Small intestine (tissue), 7 donors: ENCODE data around the gene RPP14. TPM values are rescaled to one million over a fixed set of nuclear protein-coding genes. Genes with fewer than 3 reads are reported as not detected.
"Not testable (repeated sequence)": the region's sequence is repeated elsewhere in the genome, so short reads cannot be mapped to it uniquely, and the experiment has no call there.

Experiments used
- DNase-seq, 2 donors: peaks; one replicate each; pipeline versions ENCODE4 v3.0.0 to v3.0.0-alpha.2; 2013
- FAIRE-seq: peaks from 2 replicates; lab custom pipeline; 2012; peaks lifted over from hg19 to GRCh38; lab: Jason Lieb, UNC
- H3K27ac ChIP-seq, 3 donors: one replicate each; pipeline ENCODE4 v1.5.1; 2013; ENCODE audit warnings: low read length in 2 of 3, mild to moderate bottlenecking in 2 of 3, control low read depth in 1 of 3, inconsistent platforms in 1 of 3, low read depth in 1 of 3, moderate library complexity in 1 of 3
- H3K27me3 ChIP-seq, 3 donors: one replicate each; pipeline ENCODE4 v1.6.1; 2013; ENCODE audit warnings: low read length in 3 of 3, inconsistent platforms in 1 of 3; ENCODE audit not compliant: control insufficient read depth in 3 of 3, insufficient read depth in 3 of 3
- H3K36me3 ChIP-seq, 3 donors: one replicate each; pipeline ENCODE4 v1.6.1; 2013; ENCODE audit warnings: low read length in 3 of 3, inconsistent platforms in 1 of 3, low read depth in 1 of 3, mild to moderate bottlenecking in 1 of 3, moderate library complexity in 1 of 3; ENCODE audit not compliant: control insufficient read depth in 3 of 3, insufficient read depth in 2 of 3
- H3K4me1 ChIP-seq, 3 donors: one replicate each; pipeline ENCODE4 v1.6.1; 2013; ENCODE audit warnings: low read length in 2 of 3, inconsistent platforms in 1 of 3, low read depth in 1 of 3, mild to moderate bottlenecking in 1 of 3, moderate library complexity in 1 of 3; ENCODE audit not compliant: control insufficient read depth in 3 of 3, insufficient read depth in 2 of 3
- H3K4me3 ChIP-seq, 3 donors: one replicate each; pipeline ENCODE4 v1.5.1; 2013; ENCODE audit warnings: low read length in 3 of 3, control low read depth in 1 of 3, inconsistent platforms in 1 of 3, low read depth in 1 of 3, mild to moderate bottlenecking in 1 of 3, moderate library complexity in 1 of 3
- H3K9me3 ChIP-seq, 2 donors: one replicate each; pipeline ENCODE4 v1.6.1; 2013; ENCODE audit warnings: low read depth in 1 of 2, low read length in 1 of 2; ENCODE audit not compliant: control insufficient read depth in 2 of 2, insufficient read depth in 1 of 2
- WGBS, 3 donors: extraction: QIAGEN DNeasy Blood & Tissue Kit; methylation state at CpG; one replicate each; pipeline ENCODE4 v1.1.7; 2013; 5-methylcytosine and 5-hydroxymethylcytosine counted together
- polyA plus RNA-seq, 4 donors: library from polyadenylated mRNA; stranded (reverse) in 3 of 4; unstranded in 1 of 4; fragments of 200-250 nt in 3 of 4; fragments of 120-200 nt in 1 of 4; gene quantifications; one replicate each; pipeline versions ENCODE4 v1.2.1 to v1.2.3, GENCODE V29; 2013
- donor health status: healthy with polysubstance abuse.
- donor health status: control.
- donor health status: control.
- donor health status: Bipolar disorder and iron deficiency.
- donor health status: healthy.

Gene RPP14
- polyA plus RNA-seq, 4 donors, result 11.7 to 21.6 (median 19.3) TPM

DNA sequence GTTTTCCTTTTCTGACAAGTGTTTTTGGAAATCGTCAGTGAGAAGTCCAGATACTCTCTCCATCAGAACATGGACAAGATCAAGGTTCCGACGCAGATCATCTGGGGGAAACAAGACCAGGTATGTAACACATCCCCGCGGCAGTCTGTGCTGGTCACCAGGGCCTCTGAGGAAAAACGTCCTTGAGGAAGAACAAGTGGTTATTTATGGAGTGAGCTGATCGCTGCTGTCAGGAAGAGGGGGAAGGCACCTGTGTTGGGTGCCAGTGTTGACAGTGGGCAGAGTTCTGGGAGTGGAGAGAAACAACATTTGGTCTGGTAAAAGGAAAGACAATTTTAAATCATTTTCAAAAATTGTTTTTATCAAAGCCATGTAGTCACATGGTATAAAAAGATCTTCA is 20.7 kb upstream of the RPP14 start:
- no peaks in the 10 kb centered on the region for H3K9me3 ChIP-seq
- WGBS, 3 donors, result 86 to 93% (median 91%) methylated on average over 7 of the region's 7 CpGs
- DNase-seq (no peak), FAIRE-seq (no peak)
- H3K4me3 ChIP-seq, result no peak overlapping the region
- peaks cover 0 to 39% (median 17%) of the 10 kb centered on the region in 3 donors for H3K36me3 ChIP-seq
- no peak overlapping the region for H3K27ac ChIP-seq
- H3K27me3 ChIP-seq, result no peaks in the 10 kb centered on the region
- no peaks in the 10 kb centered on the region for H3K4me1 ChIP-seq

DNA sequence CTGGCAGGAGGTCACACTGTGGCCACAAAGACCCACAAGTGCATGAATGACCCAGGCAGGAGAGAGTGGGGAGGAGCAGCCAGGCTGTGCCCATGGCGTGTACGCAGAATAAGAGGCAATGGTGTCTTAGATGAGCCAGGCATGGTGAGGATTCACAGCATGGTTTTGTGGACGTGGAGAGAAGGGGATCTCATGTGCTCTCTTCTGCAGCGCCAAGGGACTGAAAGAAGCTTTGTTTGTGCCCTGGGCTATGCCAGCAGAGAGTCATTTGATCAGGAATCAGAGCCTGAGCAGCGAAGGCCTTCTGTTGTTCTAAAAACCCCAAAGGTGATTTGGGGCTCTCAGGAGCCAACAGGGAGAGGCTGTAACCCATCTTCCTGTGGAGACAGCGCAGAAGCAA is 18.7 kb upstream of the RPP14 start:
- FAIRE-seq (no peak), DNase-seq (no peak)
- Histone ChIP-seq H3K4me1 (no peaks in the 10 kb centered on the region), H3K36me3 (peaks cover 0 to 31% (median 11%) of the 10 kb centered on the region in 3 donors), H3K27me3 (no peaks in the 10 kb centered on the region), H3K27ac (no peak overlapping the region), H3K9me3 (no peaks in the 10 kb centered on the region), H3K4me3 (no peak overlapping the region)
- 94 to 98% (median 97%) methylated on average over 6 of the region's 6 CpGs for WGBS, 3 donors

- WGBS, 3 donors, result 78 to 95% (median 92%) methylated on average over 4 of the region's 4 CpGs
- no peak for FAIRE-seq
Observed at GRCh38 chr3:58288011-58288728, 17.9 kb upstream of the RPP14 start.

GRCh38 chr3:58288964-58289613 is 17.0 kb upstream of the RPP14 start:
- H3K27ac ChIP-seq, H3K9me3 ChIP-seq, H3K27me3 ChIP-seq, FAIRE-seq, H3K4me1 ChIP-seq, H3K4me3 ChIP-seq, DNase-seq: not testable (repeated sequence)
- H3K36me3 ChIP-seq, result peaks cover 0 to 34% (median 10%) of the 10 kb centered on the region in 3 donors
- WGBS, 3 donors, result 89 to 94% (median 90%) methylated on average over 2 to 3 of the region's 4 CpGs

More at GRCh38 chr3:58288011-58288728, 17.9 kb upstream of the RPP14 start:
- H3K36me3 ChIP-seq, result peaks cover 0 to 32% (median 11%) of the 10 kb centered on the region in 3 donors
- no peak overlapping the region for H3K4me3 ChIP-seq
- no peaks in the 10 kb centered on the region for H3K27me3 ChIP-seq
- H3K4me1 ChIP-seq, result no peaks in the 10 kb centered on the region
- H3K9me3 ChIP-seq, result no peaks in the 10 kb centered on the region
- DNase-seq, result no peak
- H3K27ac ChIP-seq, result no peak overlapping the region

DNA sequence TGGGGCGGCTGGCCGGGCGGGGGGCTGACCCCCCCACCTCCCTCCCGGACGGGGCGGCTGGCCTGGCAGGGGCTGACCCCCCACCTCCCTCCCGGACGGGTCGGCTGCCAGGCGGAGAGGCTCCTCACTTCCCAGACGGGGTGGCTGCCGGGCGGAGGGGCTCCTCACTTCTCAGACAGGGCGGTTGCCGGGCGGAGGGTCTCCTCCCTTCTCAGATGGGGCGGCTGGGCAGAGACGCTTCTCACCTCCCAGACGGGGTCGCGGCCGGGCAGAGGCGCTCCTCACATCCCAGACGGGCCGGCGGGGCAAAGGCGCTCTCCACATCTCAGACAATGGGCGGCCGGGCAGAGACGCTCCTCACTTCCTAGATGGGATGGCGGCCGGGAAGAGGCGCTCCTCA is 15.6 kb upstream of the RPP14 start:
- WGBS, 3 donors, result 96 to 100% (median 99%) methylated on average over 11 to 20 of the region's 33 CpGs
- H3K9me3 ChIP-seq, FAIRE-seq, H3K27me3 ChIP-seq, H3K4me3 ChIP-seq, H3K27ac ChIP-seq, H3K4me1 ChIP-seq, DNase-seq: not testable (repeated sequence)
- H3K36me3 ChIP-seq, result peaks cover 0 to 30% (median 10%) of the 10 kb centered on the region in 3 donors

GRCh38 chr3:58291671-58292338 is 14.2 kb upstream of the RPP14 start:
- 76 to 92% (median 84%) methylated on average over 9 of the region's 9 CpGs for WGBS, 3 donors
- no peak for FAIRE-seq

DNA sequence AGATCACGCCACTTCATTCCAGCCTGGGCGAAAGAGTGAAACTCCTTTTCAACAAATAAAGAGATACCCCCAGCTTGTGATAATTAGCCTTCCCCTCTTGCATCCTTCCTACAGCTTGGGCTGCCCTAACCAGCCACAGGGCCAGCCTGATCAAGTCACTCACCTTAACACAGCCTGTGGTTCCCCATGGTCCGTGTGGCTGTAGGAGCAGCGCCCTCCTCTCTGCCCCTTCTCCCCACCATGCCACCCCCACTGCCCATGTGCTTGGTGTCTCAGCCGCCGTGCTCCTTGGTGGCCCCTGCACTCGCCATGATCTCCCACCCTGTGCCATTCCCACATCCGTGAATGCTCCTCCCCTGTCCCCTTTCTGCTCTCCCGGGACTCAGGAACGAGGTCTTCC is 13.2 kb upstream of the RPP14 start:
- FAIRE-seq, result no peak
- Histone ChIP-seq H3K27me3 (no peaks in the 10 kb centered on the region), H3K4me3 (no peak overlapping the region), H3K36me3 (peaks cover 0 to 22% (median 6%) of the 10 kb centered on the region in 3 donors), H3K4me1 (no peaks in the 10 kb centered on the region), H3K9me3 (no peaks in the 10 kb centered on the region), H3K27ac (no peak overlapping the region)
- DNase-seq, result no peak
- whole genome bisulfite sequencing, 3 donors, result 89 to 98% (median 95%) methylated on average over 10 of the region's 10 CpGs

More at GRCh38 chr3:58291671-58292338, 14.2 kb upstream of the RPP14 start:
- Histone ChIP-seq H3K4me3 (no peak overlapping the region), H3K27me3 (no peaks in the 10 kb centered on the region), H3K9me3 (no peaks in the 10 kb centered on the region), H3K36me3 (peaks cover 0 to 31% (median 6%) of the 10 kb centered on the region in 3 donors), H3K4me1 (no peaks in the 10 kb centered on the region), H3K27ac (no peak overlapping the region)
- no peak for DNase-seq

GRCh38 chr3:58293516-58293915 is 12.5 kb upstream of the RPP14 start:
- 78 to 82% (median 79%) methylated on average over 9 of the region's 9 CpGs for WGBS, 3 donors
- H3K4me3 ChIP-seq, result no peak overlapping the region
- no peaks in the 10 kb centered on the region for H3K4me1 ChIP-seq
- DNase-seq (no peak), FAIRE-seq (no peak)
- H3K36me3 ChIP-seq, result peaks cover 0 to 19% (median 4%) of the 10 kb centered on the region in 3 donors
- peaks cover 0 to 3% (median 0%) of the 10 kb centered on the region in 3 donors for H3K27me3 ChIP-seq
- no peaks in the 10 kb centered on the region for H3K9me3 ChIP-seq
- no peak overlapping the region for H3K27ac ChIP-seq
